Mammary epithelial cell (primary cell): ENCODE data around the gene DCLK2.

Experiments used
- CTCF ChIP-seq, 2 donors: IDR thresholded peaks in 1 of 2; conservative IDR thresholded peaks in 1 of 2; 2 replicates each; pipeline ENCODE4 v1.5.1; 2011 to 2012; ENCODE audit warnings: inconsistent platforms in 2 of 2, low read length in 2 of 2, mild to moderate bottlenecking in 2 of 2, control low read depth in 1 of 2, low read depth in 1 of 2; ENCODE audit not compliant: insufficient read depth in 1 of 2; ENCODE audit errors: extremely low read depth in 1 of 2
- EZH2 ChIP-seq: IDR thresholded peaks from 2 replicates; pipeline ENCODE4 v1.6.1; 2012; ENCODE audit warnings: low read length, inconsistent platforms, borderline replicate concordance

- no peak for TF ChIP-seq CTCF (conservative IDR thresholded peaks at IDR 0.05 in 1 of 2, IDR thresholded peaks at IDR 0.05 in 1 of 2; ENCODE audit: extremely low read depth in 1 of 2, insufficient read depth in 1 of 2, low read depth in 1 of 2, low read length in 2 of 2)
- TF ChIP-seq EZH2, result no peak
Measured at GRCh38 chr4:150268444-150268843, 190.2 kb downstream of the DCLK2 start.
